B cell (primary cell): ENCODE measurements around the gene ZRANB3.

Experiments used
- EZH2 ChIP-seq: IDR thresholded peaks from 2 replicates; pipeline ENCODE4 v1.6.1; 2012; ENCODE audit warnings: borderline replicate concordance, low read depth, mild to moderate bottlenecking, moderate library complexity, low read length; ENCODE audit not compliant: insufficient read depth, poor library complexity, severe bottlenecking
- TF ChIP-seq, protein P1 (sequence below): fragments of 200-600 bp; IDR thresholded peaks from one replicate; pipeline ENCODE4 v1.8.0; 2022; ENCODE audit warnings: antibody characterized with exemption, mild to moderate bottlenecking

DNA sequence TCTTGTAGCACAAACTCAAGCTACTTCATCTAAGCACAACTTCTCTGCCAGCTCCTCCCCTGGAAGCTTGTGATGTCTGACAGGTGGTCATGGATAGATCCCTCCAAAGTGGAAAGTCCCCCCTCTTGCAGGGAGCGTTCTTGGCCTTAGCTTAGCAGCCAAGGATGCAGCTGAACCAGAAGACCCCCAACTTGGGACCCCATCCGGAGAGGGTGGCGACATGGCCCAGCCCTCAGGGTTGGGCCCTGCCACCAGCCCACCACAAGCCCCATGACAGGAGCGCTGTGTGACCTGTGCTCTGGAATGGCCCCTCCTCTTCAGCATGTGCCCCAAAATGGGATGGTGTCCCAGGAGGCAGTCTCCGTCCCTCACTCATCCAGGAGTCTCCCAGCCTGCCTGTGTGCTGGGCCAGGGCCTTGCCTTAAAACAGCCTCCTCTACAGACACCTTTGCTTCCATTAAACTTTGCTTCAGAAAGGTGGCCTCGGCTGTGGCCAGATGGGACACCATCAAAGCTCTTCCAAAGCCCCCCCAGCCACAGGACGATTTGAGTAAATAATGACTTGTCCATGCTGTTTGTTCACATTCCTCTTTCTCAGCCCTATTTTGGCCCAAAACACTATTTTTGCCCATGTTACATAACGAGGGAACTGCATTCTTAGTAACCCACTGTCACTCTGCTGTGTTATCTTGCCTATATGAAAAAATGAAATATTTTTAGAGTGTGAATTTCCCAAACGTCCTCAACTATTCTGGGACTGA is 356.8 kb downstream of the ZRANB3 start:
- TF ChIP-seq, protein P1, sequence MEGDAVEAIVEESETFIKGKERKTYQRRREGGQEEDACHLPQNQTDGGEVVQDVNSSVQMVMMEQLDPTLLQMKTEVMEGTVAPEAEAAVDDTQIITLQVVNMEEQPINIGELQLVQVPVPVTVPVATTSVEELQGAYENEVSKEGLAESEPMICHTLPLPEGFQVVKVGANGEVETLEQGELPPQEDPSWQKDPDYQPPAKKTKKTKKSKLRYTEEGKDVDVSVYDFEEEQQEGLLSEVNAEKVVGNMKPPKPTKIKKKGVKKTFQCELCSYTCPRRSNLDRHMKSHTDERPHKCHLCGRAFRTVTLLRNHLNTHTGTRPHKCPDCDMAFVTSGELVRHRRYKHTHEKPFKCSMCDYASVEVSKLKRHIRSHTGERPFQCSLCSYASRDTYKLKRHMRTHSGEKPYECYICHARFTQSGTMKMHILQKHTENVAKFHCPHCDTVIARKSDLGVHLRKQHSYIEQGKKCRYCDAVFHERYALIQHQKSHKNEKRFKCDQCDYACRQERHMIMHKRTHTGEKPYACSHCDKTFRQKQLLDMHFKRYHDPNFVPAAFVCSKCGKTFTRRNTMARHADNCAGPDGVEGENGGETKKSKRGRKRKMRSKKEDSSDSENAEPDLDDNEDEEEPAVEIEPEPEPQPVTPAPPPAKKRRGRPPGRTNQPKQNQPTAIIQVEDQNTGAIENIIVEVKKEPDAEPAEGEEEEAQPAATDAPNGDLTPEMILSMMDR = no peak
- TF ChIP-seq EZH2 = no peak
